Measurements from ENCODE around the gene RMRP.

DNA sequence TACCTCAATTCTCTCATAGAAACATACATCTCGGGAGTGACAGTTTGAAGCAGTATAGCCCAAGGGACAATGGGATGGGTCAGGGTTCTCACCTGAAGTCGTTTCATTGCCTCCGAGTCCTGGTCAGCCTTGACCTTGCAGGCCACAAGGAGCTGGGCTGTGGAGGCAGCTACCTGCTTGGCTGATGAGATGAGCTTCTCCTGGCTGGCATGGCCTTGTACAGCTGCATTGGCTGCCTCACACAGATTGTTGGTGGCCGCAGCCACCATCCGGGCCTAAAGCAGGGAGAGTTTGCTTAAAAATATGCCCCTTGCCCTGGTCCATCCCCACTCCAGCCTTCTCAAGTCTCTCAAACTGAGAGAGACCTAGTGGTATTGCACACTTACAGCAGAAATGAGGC, 40.4 kb upstream of the RMRP start:
- TF ChIP-seq, protein P1, sequence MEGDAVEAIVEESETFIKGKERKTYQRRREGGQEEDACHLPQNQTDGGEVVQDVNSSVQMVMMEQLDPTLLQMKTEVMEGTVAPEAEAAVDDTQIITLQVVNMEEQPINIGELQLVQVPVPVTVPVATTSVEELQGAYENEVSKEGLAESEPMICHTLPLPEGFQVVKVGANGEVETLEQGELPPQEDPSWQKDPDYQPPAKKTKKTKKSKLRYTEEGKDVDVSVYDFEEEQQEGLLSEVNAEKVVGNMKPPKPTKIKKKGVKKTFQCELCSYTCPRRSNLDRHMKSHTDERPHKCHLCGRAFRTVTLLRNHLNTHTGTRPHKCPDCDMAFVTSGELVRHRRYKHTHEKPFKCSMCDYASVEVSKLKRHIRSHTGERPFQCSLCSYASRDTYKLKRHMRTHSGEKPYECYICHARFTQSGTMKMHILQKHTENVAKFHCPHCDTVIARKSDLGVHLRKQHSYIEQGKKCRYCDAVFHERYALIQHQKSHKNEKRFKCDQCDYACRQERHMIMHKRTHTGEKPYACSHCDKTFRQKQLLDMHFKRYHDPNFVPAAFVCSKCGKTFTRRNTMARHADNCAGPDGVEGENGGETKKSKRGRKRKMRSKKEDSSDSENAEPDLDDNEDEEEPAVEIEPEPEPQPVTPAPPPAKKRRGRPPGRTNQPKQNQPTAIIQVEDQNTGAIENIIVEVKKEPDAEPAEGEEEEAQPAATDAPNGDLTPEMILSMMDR (IDR thresholded peaks at IDR 0.05): no peak
- no peak for TF ChIP-seq POLR2A (IDR thresholded peaks at IDR 0.05)

Measured in suprapubic skin (tissue), 3 donors.